ENCODE data around the gene EIF1. TPM values are rescaled to one million over a fixed set of nuclear protein-coding genes. Genes with fewer than 3 reads are reported as not detected.

Gene EIF1
- total RNA-seq, 2 experiments from 2014 or later: 145 to 659 TPM

- Histone ChIP-seq H3K9me2 (ENCODE audit: insufficient read depth, low read length) (no peaks in the 10 kb centered on the region), H3K79me2 (ENCODE audit: insufficient read depth, low read depth, low read length) (no peaks in the 10 kb centered on the region), H4K20me1 (ENCODE audit: insufficient read depth, low read length) (no peaks in the 10 kb centered on the region), H2AFZ (ENCODE audit: low read length) (no peak overlapping the region), H3K4me1 (ENCODE audit: insufficient read depth, low read length, poor library complexity, severe bottlenecking) (no peaks in the 10 kb centered on the region), H3K27ac (ENCODE audit: low read depth, low read length, poor library complexity, severe bottlenecking) (no peak overlapping the region), H3K4me2 (ENCODE audit: low read length) (no peak overlapping the region), H3K4me3 (ENCODE audit: low read depth, low read length, poor library complexity, severe bottlenecking) (no peak overlapping the region), H3K9me3 (ENCODE audit: low read length) (no peaks in the 10 kb centered on the region), H3K36me3 (ENCODE audit: insufficient read depth, low read length) (no peaks in the 10 kb centered on the region)
- intact Hi-C loops (cut with micrococcal nuclease; ENCODE audit: unreplicated experiment): no loop called here
- CTCF ChIA-PET (ENCODE audit: unreplicated experiment): interaction anchor here (1.4 kb wide), 1 partner anchor 9 kb away, joined by 10 read pairs; no protein-coding TSS in a partner anchor
- TF ChIP-seq CTCF (conservative IDR thresholded peaks at IDR 0.05; ENCODE audit: low read length): no peak
- no peak for TF ChIP-seq EZH2phosphoT487 (IDR thresholded peaks at IDR 0.05; ENCODE audit: borderline replicate concordance, low read depth, low read length)
- DNase-seq (ENCODE audit: low spot score): no peak
- BruUV-seq (replicated peaks): no TSS peak
- POLR2A ChIA-PET: no interaction called here
Measured at GRCh38 chr17:41657176-41657754, 31.4 kb upstream of the EIF1 start.

DNA sequence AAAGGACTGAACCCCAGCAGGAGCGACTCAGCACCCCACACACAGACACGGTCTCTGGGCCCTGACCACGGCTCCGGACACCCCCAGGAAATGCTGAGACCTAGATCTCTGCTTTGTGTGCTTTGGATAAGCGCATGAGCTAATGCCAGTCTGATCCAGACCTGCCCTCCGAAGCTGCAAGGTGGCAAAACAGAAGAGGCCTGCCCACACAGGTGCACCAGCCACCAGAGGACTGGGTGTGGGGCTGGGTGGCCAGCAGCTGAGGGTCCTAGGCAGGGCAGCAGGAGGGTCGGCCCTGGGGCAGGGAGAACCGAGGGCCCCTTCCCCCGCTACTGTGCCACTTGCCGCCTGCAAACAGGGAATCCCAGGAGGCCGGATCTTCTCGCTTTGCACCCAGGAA, 30.7 kb upstream of the EIF1 start:
- H2AFZ ChIP-seq (ENCODE audit: low read length): no peak overlapping the region
- ChIA-PET POLR2A (no interaction called here), CTCF (ENCODE audit: unreplicated experiment) (interaction anchor here (1.4 kb wide), 1 partner anchor 9 kb away, joined by 10 read pairs; no protein-coding TSS in a partner anchor)
- no peaks in the 10 kb centered on the region for H3K9me2 ChIP-seq (ENCODE audit: insufficient read depth, low read length)
- no TSS peak for BruUV-seq (replicated peaks)
- H3K9me3 ChIP-seq (ENCODE audit: low read length): no peaks in the 10 kb centered on the region
- H3K36me3 ChIP-seq (ENCODE audit: insufficient read depth, low read length): no peaks in the 10 kb centered on the region
- intact Hi-C loops (cut with micrococcal nuclease; ENCODE audit: unreplicated experiment): no loop called here
- no peak overlapping the region for H3K27ac ChIP-seq (ENCODE audit: low read depth, low read length, poor library complexity, severe bottlenecking)
- no peaks in the 10 kb centered on the region for H3K79me2 ChIP-seq (ENCODE audit: insufficient read depth, low read depth, low read length)
- TF ChIP-seq CTCF (conservative IDR thresholded peaks at IDR 0.05; ENCODE audit: low read length): no peak
- TF ChIP-seq EZH2phosphoT487 (IDR thresholded peaks at IDR 0.05; ENCODE audit: borderline replicate concordance, low read depth, low read length): no peak
- no peaks in the 10 kb centered on the region for H3K4me1 ChIP-seq (ENCODE audit: insufficient read depth, low read length, poor library complexity, severe bottlenecking)
- H3K4me3 ChIP-seq (ENCODE audit: low read depth, low read length, poor library complexity, severe bottlenecking): no peak overlapping the region
- DNase-seq (ENCODE audit: low spot score): no peak
- no peak overlapping the region for H3K4me2 ChIP-seq (ENCODE audit: low read length)
- H4K20me1 ChIP-seq (ENCODE audit: insufficient read depth, low read length): no peaks in the 10 kb centered on the region

DNA sequence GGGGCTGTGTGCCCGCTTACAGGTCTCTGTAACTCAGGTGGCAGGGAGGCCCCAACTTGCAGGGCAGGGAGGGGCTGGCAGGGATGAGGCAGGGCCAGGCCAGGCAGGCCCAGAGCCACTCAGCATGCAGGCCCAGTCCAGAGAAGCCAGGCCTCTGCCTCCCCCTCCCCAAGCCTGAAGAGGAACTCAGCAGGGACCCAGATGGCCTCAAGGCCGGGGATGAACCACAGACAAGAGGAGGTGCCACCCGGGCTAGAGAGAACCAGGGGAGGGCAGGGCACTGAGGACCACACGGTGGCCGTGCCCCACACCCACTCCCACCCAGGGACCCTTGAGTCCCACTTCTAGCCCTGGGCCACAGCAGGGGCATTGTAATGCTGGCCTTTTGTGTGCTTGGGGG, 29.8 kb upstream of the EIF1 start:
- CTCF ChIA-PET (ENCODE audit: unreplicated experiment): interaction anchor here (1.4 kb wide), 1 partner anchor 10 kb away, joined by 10 read pairs; no protein-coding TSS in a partner anchor
- POLR2A ChIA-PET: no interaction called here

More for the DNA sequence above, 29.8 kb upstream of the EIF1 start:
- TF ChIP-seq CTCF (conservative IDR thresholded peaks at IDR 0.05; ENCODE audit: low read length) (no peak), EZH2phosphoT487 (IDR thresholded peaks at IDR 0.05; ENCODE audit: borderline replicate concordance, low read depth, low read length) (no peak)
- Histone ChIP-seq H3K27ac (ENCODE audit: low read depth, low read length, poor library complexity, severe bottlenecking) (no peak overlapping the region), H3K4me3 (ENCODE audit: low read depth, low read length, poor library complexity, severe bottlenecking) (no peak overlapping the region), H3K36me3 (ENCODE audit: insufficient read depth, low read length) (no peaks in the 10 kb centered on the region), H2AFZ (ENCODE audit: low read length) (no peak overlapping the region), H3K9me2 (ENCODE audit: insufficient read depth, low read length) (no peaks in the 10 kb centered on the region), H3K4me2 (ENCODE audit: low read length) (no peak overlapping the region), H3K9me3 (ENCODE audit: low read length) (no peaks in the 10 kb centered on the region), H3K4me1 (ENCODE audit: insufficient read depth, low read length, poor library complexity, severe bottlenecking) (peaks cover 3% of the 10 kb centered on the region), H3K79me2 (ENCODE audit: insufficient read depth, low read depth, low read length) (no peaks in the 10 kb centered on the region), H4K20me1 (ENCODE audit: insufficient read depth, low read length) (no peaks in the 10 kb centered on the region)
- intact Hi-C loops (cut with micrococcal nuclease; ENCODE audit: unreplicated experiment): no loop called here
- no TSS peak for BruUV-seq (replicated peaks)
- DNase-seq (ENCODE audit: low spot score): no peak

Measured in OCI-LY7 (cell line).